SK-N-SH (cell line): ENCODE data around the gene IGSF9B. TPM values are rescaled to one million over a fixed set of nuclear protein-coding genes. Genes with fewer than 3 reads are reported as not detected.

Experiments
- CTCF ChIA-PET: fragments of 300-600, 350-600 bp; formaldehyde crosslinking; extraction: SDS; loops from one replicate; lab custom pipeline; 2021; lab: Yijun Ruan, JAX
- POLR2A ChIA-PET: fragments of 350-600 bp; sonication (Branson Sonifier 250); formaldehyde crosslinking; extraction: SDS; loops from one replicate; lab custom pipeline; 2020; ENCODE audit warnings: antibody characterized with exemption, inconsistent platforms; lab: Yijun Ruan, JAX
- DNase-seq: peaks from one replicate; pipeline ENCODE4 v3.0.0; 2012
- H2AFZ ChIP-seq: fragments of 200-600 bp; sonication (generic); 2 replicates; pipeline ENCODE4 v1.8.1; 2016; ENCODE audit warnings: antibody characterized with exemption, mild to moderate bottlenecking, low read depth
- H3F3A ChIP-seq: fragments of 200-600 bp; sonication (generic); replicated peaks from 2 replicates; pipeline ENCODE3; 2016; ENCODE audit warnings: antibody characterized with exemption, mild to moderate bottlenecking; ENCODE audit not compliant: insufficient read depth
- H3K27ac ChIP-seq, 2 experiments: fragments of 200-500 bp in 1 of 2; fragments of 200-600 bp in 1 of 2; sonication (Bioruptor generic) in 1 of 2; sonication (generic), shearing (Covaris generic) in 1 of 2; 2 replicates each; pipeline versions ENCODE4 v1.5.1 to v1.6.1; 2014 to 2016; ENCODE audit warnings: low read depth in 2 of 2, inconsistent platforms in 1 of 2, low read length in 1 of 2, mild to moderate bottlenecking in 1 of 2, mixed read lengths in 1 of 2
- H3K27me3 ChIP-seq: fragments of 200-600 bp; sonication (generic), shearing (Covaris generic); 2 replicates; pipeline ENCODE4 v1.6.1; 2016; ENCODE audit warnings: mixed run types; ENCODE audit not compliant: insufficient read depth
- H3K36me3 ChIP-seq, 2 experiments: fragments of 200-500 bp in 1 of 2; fragments of 200-600 bp in 1 of 2; sonication (Bioruptor generic) in 1 of 2; sonication (generic) in 1 of 2; replicated peaks in 1 of 2; 2 replicates each; pipeline versions ENCODE3 to v1.5.1; 2014 to 2016; ENCODE audit warnings: low read length in 1 of 2, mild to moderate bottlenecking in 1 of 2; ENCODE audit not compliant: insufficient read depth in 2 of 2, control insufficient read depth in 1 of 2
- H3K4me1 ChIP-seq, 2 experiments: fragments of 200-500 bp in 1 of 2; fragments of 200-600 bp in 1 of 2; sonication (Bioruptor generic) in 1 of 2; sonication (generic), shearing (Covaris generic) in 1 of 2; 2 replicates each; pipeline versions ENCODE4 v1.5.1 to v1.6.1; 2014 to 2016; ENCODE audit warnings: low read depth in 1 of 2, low read length in 1 of 2, mixed run types in 1 of 2; ENCODE audit not compliant: insufficient read depth in 2 of 2, control insufficient read depth in 1 of 2
- H3K4me2 ChIP-seq: fragments of 200-600 bp; sonication (generic), shearing (Covaris generic); 2 replicates; pipeline ENCODE4 v1.6.1; 2017; ENCODE audit warnings: mixed run types
- H3K4me3 ChIP-seq, 2 experiments: fragments of 200-500 bp in 1 of 2; fragments of 200-600 bp in 1 of 2; sonication (Bioruptor generic) in 1 of 2; sonication (generic), shearing (Covaris generic) in 1 of 2; 2 replicates each; pipeline versions ENCODE4 v1.5.1 to v1.8.1; 2014 to 2016; ENCODE audit warnings: low read depth in 2 of 2, inconsistent platforms in 1 of 2, low read length in 1 of 2, mild to moderate bottlenecking in 1 of 2, mixed read lengths in 1 of 2, moderate library complexity in 1 of 2
- H3K79me2 ChIP-seq: fragments of 200-600 bp; sonication (generic); 2 replicates; pipeline ENCODE4 v1.8.1; 2017; ENCODE audit warnings: mild to moderate bottlenecking; ENCODE audit not compliant: insufficient read depth
- H3K9ac ChIP-seq: fragments of 200-600 bp; sonication (generic); 2 replicates; pipeline ENCODE4 v1.6.1; 2017; ENCODE audit warnings: mixed run types
- H3K9me2 ChIP-seq: fragments of 200-600 bp; sonication (generic); 2 replicates; pipeline ENCODE4 v1.6.1; 2017; ENCODE audit warnings: mixed run types
- H3K9me3 ChIP-seq: fragments of 200-600 bp; sonication (generic); 2 replicates; pipeline ENCODE4 v1.6.1; 2017; ENCODE audit warnings: mixed run types, mild to moderate bottlenecking, moderate library complexity
- H4K20me1 ChIP-seq: fragments of 200-600 bp; sonication (generic); 2 replicates; pipeline ENCODE4 v1.6.1; 2017; ENCODE audit warnings: mild to moderate bottlenecking, mixed run types; ENCODE audit not compliant: insufficient read depth
- ELF1 ChIP-seq: IDR thresholded peaks from 2 replicates; pipeline ENCODE4 v1.4.0; 2012
- EP300 ChIP-seq, 2 experiments: IDR thresholded peaks; 2 replicates each; pipeline versions ENCODE4 v1.4.0 to v1.6.1; 2012; ENCODE audit warnings: borderline replicate concordance in 1 of 2, low read depth in 1 of 2, low read length in 1 of 2
- EZH2phosphoT487 ChIP-seq: fragments of 200-600 bp; sonication (generic); IDR thresholded peaks from 2 replicates; pipeline ENCODE4 v1.6.1; 2017; ENCODE audit warnings: low read depth, mixed run types, mild to moderate bottlenecking, antibody characterized with exemption, moderate library complexity, borderline replicate concordance
- FOXJ3 ChIP-seq: sonication (generic); formaldehyde crosslinking; IDR thresholded peaks from 2 replicates; pipeline ENCODE4 v1.5.1; 2020; ENCODE audit warnings: mild to moderate bottlenecking, missing genetic modification reagents
- FOXM1 ChIP-seq: IDR thresholded peaks from 2 replicates; pipeline ENCODE4 v1.4.0; 2012; ENCODE audit warnings: low read depth, mild to moderate bottlenecking
- NFIC ChIP-seq: IDR thresholded peaks from 2 replicates; pipeline ENCODE4 v1.4.0; 2012; ENCODE audit warnings: borderline replicate concordance
- NRF1 ChIP-seq: IDR thresholded peaks from 2 replicates; pipeline ENCODE4 v1.6.1; 2012; ENCODE audit warnings: low read depth, mild to moderate bottlenecking, low read length
- POLR2AphosphoS5 ChIP-seq: IDR thresholded peaks from 2 replicates; pipeline ENCODE4 v1.6.1; 2012; ENCODE audit warnings: low read depth, low read length
- RAD21 ChIP-seq: IDR thresholded peaks from 2 replicates; pipeline ENCODE4 v1.6.1; 2012; ENCODE audit warnings: mild to moderate bottlenecking, low read length
- SIN3A ChIP-seq: IDR thresholded peaks from 2 replicates; pipeline ENCODE4 v1.6.1; 2012; ENCODE audit warnings: low read depth, mild to moderate bottlenecking, low read length, moderate library complexity, borderline replicate concordance
- TAF1 ChIP-seq: IDR thresholded peaks from 2 replicates; pipeline ENCODE4 v1.6.1; 2012; ENCODE audit warnings: low read depth, mild to moderate bottlenecking, low read length, moderate library complexity, borderline replicate concordance
- TEAD4 ChIP-seq: IDR thresholded peaks from 2 replicates; pipeline ENCODE4 v1.4.0; 2012; ENCODE audit warnings: mild to moderate bottlenecking, borderline replicate concordance; ENCODE audit not compliant: insufficient read depth
- YY1 ChIP-seq: IDR thresholded peaks from 2 replicates; pipeline ENCODE4 v1.4.0; 2012; ENCODE audit warnings: low read depth, mild to moderate bottlenecking
- WGBS: methylation state at CpG from one replicate; pipeline ENCODE4 v1.1.6; 2017; ENCODE audit warnings: low lambda C conversion rate; 5-methylcytosine and 5-hydroxymethylcytosine counted together
- polyA plus RNA-seq, 3 experiments: library from polyadenylated mRNA; depleted of rRNA; stranded (reverse); fragments of >200 nt; gene quantifications; 2 replicates each; pipeline ENCODE4 v1.2.3, GENCODE V29; 2012
- TF ChIP-seq, protein P1 (sequence below): IDR thresholded peaks from 2 replicates; pipeline ENCODE4 v1.4.0; 2012; ENCODE audit warnings: low read depth, borderline replicate concordance

The IGSF9B gene
- polyA plus RNA-seq, 1 of the 3 experiments (the other 2 are of a cell fraction), result 0.41 TPM

DNA sequence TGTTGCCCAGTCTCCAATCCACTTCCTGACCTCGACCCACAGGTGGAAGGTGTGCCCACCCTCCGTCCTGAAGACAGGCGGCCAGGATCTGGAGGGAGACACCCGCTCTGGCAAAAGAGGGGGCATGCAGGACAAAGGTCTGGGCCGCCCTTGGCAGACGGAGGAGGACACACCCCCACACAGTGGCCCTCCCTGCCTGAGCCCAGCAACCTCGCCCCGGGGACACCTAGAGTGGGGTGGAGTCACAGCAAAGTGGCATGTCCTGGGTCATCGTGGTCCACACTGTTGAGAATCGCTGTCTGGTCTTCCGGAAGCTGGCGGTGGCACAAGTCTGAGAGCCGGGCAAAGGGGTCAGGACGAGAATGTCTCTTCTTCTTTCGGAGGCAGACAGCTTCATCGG is 47.9 kb downstream of the IGSF9B start:
- no peak overlapping the region for H2AFZ ChIP-seq
- CTCF ChIA-PET, result no interaction called here
- DNase-seq, result no peak
- no peak for TF ChIP-seq NRF1
- TF ChIP-seq RAD21, result no peak
- TF ChIP-seq POLR2AphosphoS5, result no peak
- TF ChIP-seq, protein P1, sequence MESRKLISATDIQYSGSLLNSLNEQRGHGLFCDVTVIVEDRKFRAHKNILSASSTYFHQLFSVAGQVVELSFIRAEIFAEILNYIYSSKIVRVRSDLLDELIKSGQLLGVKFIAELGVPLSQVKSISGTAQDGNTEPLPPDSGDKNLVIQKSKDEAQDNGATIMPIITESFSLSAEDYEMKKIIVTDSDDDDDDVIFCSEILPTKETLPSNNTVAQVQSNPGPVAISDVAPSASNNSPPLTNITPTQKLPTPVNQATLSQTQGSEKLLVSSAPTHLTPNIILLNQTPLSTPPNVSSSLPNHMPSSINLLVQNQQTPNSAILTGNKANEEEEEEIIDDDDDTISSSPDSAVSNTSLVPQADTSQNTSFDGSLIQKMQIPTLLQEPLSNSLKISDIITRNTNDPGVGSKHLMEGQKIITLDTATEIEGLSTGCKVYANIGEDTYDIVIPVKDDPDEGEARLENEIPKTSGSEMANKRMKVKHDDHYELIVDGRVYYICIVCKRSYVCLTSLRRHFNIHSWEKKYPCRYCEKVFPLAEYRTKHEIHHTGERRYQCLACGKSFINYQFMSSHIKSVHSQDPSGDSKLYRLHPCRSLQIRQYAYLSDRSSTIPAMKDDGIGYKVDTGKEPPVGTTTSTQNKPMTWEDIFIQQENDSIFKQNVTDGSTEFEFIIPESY, result no peak
- TF ChIP-seq FOXJ3 (CRISPR knock-in tag), result no peak
- TF ChIP-seq, all 33 proteins: peak for 0
- H3K9me3 ChIP-seq, result no peaks in the 10 kb centered on the region
- H3K4me1 ChIP-seq, result no peaks in the 10 kb centered on the region
- WGBS, result 67% methylated on average over 14 of the region's 16 CpGs
- no peaks in the 10 kb centered on the region for H3K36me3 ChIP-seq
- no peak overlapping the region for H3K4me2 ChIP-seq
- no peak overlapping the region for H3K4me3 ChIP-seq
- no peak overlapping the region for H3K27ac ChIP-seq
- no peaks in the 10 kb centered on the region for H3K79me2 ChIP-seq
- H3K9ac ChIP-seq, result no peak overlapping the region
- no peaks in the 10 kb centered on the region for H4K20me1 ChIP-seq
- POLR2A ChIA-PET, result no interaction called here
- H3F3A ChIP-seq, result no peaks in the 10 kb centered on the region
- no peaks in the 10 kb centered on the region for H3K27me3 ChIP-seq
- no peaks in the 10 kb centered on the region for H3K9me2 ChIP-seq

DNA sequence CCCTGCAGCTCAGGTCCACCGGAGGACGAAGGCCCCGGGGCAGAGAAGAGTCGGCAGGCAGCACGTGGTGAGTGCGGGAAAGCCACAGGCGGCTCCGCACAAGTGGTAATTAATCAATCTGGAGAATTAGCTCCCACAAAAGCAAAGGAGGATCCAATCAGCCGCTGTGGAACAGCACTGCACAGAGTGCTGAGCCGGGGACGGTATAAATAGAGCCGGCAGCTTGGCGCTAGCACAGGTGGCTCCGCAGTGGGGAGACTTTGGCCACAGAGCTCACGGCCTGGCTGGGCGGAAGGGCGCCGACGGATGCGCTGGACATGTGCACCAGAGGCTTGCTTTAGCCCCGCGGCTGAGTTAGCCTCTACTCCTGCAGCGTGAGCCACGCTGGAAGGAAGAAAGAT is 48.9 kb downstream of the IGSF9B start:
- ChIA-PET CTCF (interaction anchor here (1.5 kb wide), 1 partner anchor 137 kb away, joined by 5 read pairs; no protein-coding TSS in a partner anchor), POLR2A (interaction anchor here (1.8 kb wide), 1 partner anchor 9 kb away, joined by 5 read pairs; no protein-coding TSS in a partner anchor)
- no peak for DNase-seq
- TF ChIP-seq EP300 (IDR thresholded peaks at IDR 0.05; ENCODE audit: borderline replicate concordance in 1 of 2, low read depth in 1 of 2, low read length in 1 of 2) (no peak), EZH2phosphoT487 (no peak), NFIC (no peak), TAF1 (no peak), TEAD4 (no peak), ELF1 (no peak), YY1 (no peak), FOXM1 (no peak), SIN3A (no peak)
- H3K4me3 ChIP-seq, result no peak overlapping the region
- H3K27ac ChIP-seq, result no peak overlapping the region
- H3K4me1 ChIP-seq, result no peaks in the 10 kb centered on the region
- no peaks in the 10 kb centered on the region for H4K20me1 ChIP-seq
- H3K36me3 ChIP-seq, result no peaks in the 10 kb centered on the region
- no peaks in the 10 kb centered on the region for H3K9me3 ChIP-seq
- no peaks in the 10 kb centered on the region for H3K9me2 ChIP-seq
- H3K4me2 ChIP-seq, result no peak overlapping the region
- H3K79me2 ChIP-seq, result no peaks in the 10 kb centered on the region
- no peak overlapping the region for H2AFZ ChIP-seq
- no peaks in the 10 kb centered on the region for H3F3A ChIP-seq
- WGBS, result 83% methylated on average over 23 of the region's 24 CpGs
- H3K27me3 ChIP-seq, result no peaks in the 10 kb centered on the region
- H3K9ac ChIP-seq, result no peak overlapping the region
